GM21515 (cell line): ENCODE data around the gene OR10A5.
"Not testable (repeated sequence)": the region's sequence is repeated elsewhere in the genome, so short reads cannot be mapped to it uniquely, and the experiment has no call there.

ENCODE experiments used
- ATAC-seq: cut with Tn5 transposase; IDR thresholded peaks from one replicate; pipeline ENCODE4 v1.9.1; 2021; ENCODE audit not compliant: unreplicated experiment

OR10A5 gene

DNA sequence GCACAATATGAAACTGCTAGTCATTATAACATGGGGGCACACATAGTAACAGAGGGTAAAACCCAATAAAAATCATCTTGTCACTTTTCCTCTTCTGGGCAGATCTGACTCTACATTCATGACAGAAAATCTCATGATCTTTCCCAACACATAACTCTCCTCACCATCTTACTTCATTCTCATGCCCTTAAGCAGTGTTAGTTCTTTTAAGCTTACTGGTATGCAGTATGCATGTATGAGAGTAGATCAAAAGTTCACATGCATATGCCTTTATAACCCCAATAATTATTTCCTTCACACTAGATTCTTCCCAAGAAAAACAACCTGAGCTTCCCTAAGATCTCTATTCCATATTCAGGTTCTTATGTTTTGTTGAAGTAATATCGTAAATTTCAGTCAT lies 25.8 kb downstream of the OR10A5 start:
- no peak for ATAC-seq

DNA sequence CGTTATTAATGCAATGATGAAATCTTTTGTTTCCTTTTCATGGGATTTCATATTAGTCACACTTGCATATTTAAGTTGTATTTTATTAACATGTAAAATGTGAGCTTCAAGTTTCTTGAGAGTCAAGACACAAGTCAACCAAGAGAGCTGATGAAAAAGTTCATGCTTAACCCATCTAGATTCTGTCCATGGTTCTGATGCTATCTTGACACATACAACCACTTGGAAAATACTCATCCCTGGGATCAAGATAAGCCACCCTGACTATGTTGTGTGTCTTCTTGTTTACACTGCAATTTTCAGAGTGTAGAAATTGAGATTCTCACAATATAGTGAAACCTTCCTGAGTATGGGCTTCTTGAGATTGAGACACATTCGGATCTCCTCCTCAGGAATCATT lies 30.3 kb downstream of the OR10A5 start:
- ATAC-seq = no peak

DNA sequence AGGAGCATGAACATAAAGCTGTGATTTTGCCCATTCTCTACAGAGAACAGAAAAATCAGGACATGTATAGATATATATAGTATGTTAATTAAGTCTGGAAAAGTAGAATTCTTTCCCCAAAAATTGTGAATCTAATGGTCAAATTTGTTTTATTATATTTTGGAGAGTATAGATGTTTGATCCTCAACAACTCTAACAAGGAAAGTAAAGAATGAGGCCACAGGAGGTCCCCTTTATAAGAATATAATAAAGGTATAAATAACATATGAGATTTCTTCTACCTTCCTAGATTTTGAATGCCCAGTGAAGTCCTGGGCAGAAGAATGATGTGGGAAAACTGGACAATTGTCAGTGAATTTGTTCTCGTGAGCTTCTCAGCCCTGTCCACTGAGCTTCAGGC lies 30.8 kb downstream of the OR10A5 start, which contains the start of gene OR10A4:
Gene OR10A4, plus strand, starts transcription at position 301 of the 400 bp plus-strand sequence. Its CDS starts 23 bp downstream, at position 324.
- no peak for ATAC-seq

DNA sequence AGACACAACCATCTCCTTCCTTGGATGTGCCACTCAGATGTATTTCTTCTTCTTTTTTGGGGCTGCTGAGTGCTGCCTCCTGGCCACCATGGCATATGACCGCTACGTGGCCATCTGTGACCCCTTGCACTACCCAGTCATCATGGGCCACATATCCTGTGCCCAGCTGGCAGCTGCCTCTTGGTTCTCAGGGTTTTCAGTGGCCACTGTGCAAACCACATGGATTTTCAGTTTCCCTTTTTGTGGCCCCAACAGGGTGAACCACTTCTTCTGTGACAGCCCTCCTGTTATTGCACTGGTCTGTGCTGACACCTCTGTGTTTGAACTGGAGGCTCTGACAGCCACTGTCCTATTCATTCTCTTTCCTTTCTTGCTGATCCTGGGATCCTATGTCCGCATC lies 31.4 kb downstream of the OR10A5 start:
- ATAC-seq = no peak

DNA sequence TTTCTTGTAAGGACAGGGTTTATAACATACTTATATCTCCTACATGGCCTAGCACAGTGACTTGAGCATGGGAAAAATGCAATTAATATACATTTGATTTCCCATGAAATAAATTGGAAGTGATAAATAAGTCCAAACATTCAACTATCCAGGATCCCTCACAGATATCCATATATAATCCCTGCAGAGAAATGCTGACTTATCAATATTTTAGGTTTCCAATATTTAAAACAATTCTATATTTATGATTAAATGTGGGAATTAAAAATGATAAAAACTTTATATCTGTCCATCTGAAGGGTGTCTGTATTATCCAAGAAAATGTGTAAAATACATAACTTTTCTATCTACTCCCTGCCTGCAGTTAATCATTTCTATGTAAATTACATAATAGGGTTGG lies 37.3 kb downstream of the OR10A5 start:
- no peak for ATAC-seq

DNA sequence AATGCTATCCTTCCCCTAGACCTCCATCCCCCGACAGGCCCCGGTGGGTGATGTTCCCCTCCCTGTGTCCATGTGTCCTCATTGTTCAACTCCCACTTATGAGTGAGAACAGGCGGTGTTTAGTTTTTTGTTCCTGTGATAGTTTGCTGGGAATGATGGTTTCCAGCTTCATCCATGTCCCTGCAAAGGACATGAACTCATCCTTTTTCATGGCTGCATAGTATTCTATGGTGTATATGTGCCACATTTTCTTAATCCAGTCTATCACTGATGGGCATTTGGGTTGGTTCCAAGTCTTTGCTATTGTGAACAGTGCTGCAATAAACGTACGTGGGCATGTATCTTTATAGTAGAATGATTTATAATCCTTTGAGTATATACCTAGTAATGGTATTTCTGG lies 42.2 kb downstream of the OR10A5 start:
- not testable (repeated sequence) for ATAC-seq

DNA sequence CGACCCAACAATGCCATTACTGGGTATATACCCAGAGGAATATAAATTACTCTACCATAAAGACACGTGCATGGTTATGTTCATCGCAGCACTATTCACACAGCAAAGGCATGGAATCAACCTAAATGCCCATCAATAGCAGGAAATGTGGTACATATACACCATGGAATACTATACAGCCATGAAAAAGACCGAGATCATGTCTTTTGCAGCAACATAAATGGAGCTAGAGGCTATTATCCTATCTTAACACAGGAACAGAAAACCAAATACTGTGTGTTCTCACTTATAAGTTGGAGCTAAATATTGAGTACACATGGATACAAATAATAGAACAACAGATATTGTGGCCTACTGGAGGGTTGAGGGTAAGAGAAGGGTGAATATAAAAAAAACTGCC lies 43.3 kb downstream of the OR10A5 start:
- ATAC-seq = no peak

DNA sequence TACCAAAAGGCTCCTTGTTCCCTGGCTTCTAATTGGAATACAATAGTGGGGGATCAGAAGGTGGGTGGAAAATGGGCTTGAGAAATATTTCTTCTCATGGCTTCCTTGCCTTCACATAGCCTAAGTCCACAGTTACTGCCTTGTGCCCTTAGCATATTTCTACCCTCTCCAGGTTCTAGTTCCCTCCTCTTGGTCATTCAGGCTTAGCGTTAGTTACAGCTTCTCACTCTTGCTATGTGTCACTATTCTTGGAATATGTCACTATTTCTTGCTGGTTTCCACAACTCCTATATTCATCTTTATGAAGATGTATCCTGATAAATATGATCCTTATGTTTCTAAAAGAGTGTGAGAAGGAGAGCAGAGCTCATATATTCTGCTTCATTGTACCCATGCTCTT lies 44.4 kb downstream of the OR10A5 start:
- ATAC-seq = no peak

DNA sequence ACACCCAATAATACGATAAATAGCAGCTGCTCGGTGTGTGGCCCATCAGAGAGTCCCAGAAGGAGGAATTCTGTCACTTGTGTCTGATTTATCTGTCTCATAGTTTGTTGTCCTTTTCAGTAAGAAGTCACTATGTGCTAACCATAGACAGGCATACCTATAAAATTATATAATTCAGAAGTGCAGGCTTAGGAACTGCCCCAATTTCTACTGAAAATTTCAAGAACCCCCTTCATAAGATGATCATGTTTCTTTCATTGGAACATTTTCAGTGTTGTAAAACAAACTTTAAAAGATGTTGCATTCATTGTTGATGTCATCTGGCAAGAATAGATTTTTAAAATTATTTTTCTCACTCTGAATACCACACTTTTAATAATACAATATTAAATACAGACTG lies 46.9 kb downstream of the OR10A5 start, which contains the start of gene OR2D2:
Gene OR2D2, minus strand, starts transcription at position 101 of the 400 bp plus-strand sequence. Its CDS starts 0 bp downstream, at position 101.
- ATAC-seq = no peak

DNA sequence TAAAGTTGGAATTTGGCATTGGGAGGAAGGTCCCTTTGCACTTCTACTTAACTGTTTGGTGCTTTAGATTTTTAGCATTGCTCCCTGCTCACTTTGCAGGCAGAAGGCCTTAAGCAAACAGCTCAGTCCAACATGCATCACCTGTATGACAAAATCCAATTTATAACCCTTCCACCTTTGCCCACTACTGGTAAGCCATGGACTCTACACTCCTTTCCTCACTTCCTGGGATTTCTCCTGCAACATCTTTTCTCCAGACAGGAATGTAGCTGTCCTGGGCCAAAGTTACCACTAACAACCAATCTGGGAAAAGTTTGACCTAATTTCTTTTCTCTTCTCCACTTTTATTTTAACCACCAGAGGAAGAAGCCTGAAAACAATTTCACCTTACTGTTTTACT lies 48.6 kb downstream of the OR10A5 start:
- no peak for ATAC-seq

DNA sequence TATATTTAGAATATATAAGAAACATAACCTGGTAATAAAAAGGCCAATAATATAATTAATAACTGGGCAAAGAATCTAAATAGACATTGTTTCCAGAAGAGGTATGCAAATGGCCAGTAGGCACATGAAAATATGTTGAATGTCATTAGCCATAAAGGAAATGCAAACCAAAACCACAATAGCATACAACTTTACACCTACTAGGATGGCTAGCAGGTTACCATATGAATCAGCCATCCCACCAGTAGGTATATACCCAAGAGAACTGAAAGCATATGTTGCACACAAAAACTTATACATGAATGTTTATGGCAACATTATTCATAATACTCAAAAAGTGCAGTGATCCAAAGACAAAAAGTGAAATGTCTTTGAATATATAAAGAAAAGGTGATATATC lies 49.5 kb downstream of the OR10A5 start:
- peak; percentile 69 for ATAC-seq
